NCI-H1092 treated with DMSO at 0.1 percent for 48 hours (cell line): ENCODE data around the gene STX8.
"Not testable (repeated sequence)": the region's sequence is repeated elsewhere in the genome, so short reads cannot be mapped to it uniquely, and the experiment has no call there.

ENCODE experiments used
- DNase-seq: peaks from one replicate; lab custom pipeline; 2025; lab: John Stamatoyannopoulos, UW

The STX8 gene

DNA sequence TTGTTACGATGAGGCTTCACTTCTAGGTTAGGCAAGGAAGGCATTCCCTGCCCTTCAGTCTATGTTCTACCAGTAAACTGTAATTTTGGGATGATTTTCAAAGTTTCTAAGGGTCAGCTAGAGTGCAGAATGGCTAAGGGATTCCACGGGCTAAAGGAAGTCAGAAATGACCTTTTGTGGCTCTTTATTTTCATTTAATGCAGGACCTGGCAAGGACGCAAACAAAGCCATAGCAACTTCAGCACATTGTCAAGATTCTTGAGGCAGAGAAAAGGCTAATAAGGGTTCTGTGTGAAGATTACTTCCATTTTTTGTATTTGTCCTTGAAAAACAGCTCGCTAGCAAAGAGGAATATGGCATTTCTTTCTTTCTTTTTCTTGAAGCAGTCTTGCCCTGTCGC lies 76.6 kb downstream of the STX8 start:
- DNase-seq = no peak

DNA sequence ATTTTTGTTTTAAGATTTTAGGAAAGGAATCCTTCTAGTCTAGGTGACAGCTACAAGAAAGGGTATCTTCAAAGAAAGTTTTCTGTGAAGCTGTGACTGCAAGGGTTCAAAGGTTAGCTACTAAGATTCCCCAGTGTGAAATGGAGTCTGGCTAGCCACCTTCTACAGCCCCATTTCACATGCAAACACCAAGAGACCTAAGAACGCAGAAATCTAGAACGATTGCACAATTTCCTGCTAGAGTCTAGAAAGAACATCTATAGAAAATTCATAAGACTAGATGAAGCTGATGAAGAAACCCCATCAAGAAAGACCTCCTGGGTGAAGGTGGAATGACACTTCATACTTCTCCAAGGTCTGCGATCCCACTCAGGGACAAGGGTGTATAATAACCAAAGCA lies 77.1 kb downstream of the STX8 start:
- no peak for DNase-seq

DNA sequence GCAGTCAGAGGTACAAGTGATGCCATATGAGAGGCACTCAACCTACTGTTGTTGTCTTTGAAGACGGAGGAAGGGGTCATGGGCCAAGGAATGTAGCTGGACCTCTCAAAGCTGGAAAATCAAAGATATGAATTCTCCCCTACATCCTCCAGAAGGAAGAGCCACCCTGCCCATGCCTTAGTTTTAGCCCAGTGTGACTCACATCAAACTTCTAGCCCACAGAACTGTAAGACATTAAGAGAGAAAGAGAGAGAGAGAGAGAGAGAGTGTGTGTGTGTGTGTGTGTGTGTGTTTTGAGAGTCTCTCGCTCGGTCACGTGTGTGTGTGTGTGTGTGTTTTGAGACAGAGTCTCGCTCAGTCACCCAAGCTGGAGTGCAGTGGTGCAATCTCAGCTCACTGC lies 87.1 kb downstream of the STX8 start:
- no peak for DNase-seq

DNA sequence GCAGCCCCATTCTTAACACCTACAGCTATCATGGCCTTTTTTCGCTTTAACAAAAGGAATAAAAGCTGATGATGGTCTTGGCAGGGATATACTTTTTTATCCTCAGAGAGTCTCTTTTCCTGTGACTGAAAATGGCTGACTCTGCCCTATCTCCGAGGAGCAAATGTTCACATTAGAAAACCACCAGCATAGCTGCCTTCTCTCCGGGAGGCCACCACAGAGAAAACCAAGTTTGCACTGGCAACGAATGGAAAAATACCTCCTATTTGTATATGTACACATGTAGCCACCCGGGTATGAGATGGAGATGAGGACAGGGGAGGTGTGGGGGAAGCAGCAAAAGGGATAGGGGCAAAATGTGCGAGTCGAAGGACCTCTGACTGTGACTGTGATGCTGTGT lies 88.2 kb downstream of the STX8 start:
- DNase-seq = no peak

DNA sequence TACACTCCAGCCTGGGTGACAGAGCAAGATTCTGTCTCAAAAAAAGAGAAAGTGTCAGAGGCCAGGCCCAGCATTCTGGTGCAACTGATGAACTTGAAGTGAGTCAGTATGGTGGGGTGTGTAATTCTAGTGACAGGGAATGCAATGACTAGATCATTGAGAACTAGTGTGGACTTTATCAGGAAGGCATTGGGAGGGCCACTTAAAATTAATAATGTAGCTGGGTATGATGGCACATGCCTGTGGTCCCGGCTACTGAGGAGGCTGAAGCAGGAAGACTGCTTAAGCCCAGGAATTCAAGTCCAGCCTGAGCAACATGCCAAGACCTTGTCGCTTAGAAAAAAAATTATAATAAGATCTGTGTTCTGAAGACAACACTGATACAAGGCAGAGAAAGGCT lies 90.8 kb downstream of the STX8 start:
- DNase-seq = no peak

DNA sequence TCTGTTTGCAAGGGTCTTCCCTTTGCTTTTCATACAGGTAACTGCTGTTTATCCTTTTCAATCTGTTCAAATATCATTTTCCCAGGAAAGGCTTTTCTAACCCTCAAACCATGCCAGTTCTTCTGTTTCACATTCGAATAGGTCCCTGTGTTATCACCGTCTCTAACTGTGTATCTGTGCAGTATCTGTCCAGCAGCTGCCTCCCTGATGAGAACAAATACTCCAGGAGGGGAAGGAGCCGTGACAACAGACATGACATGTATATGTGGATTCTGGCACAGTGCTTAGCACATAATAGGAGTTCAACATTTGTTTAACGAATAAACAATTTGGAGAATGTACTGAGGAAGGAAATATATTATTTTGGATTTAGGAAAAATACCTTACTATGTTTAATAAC lies 95.7 kb downstream of the STX8 start:
- DNase-seq = peak; percentile 53

DNA sequence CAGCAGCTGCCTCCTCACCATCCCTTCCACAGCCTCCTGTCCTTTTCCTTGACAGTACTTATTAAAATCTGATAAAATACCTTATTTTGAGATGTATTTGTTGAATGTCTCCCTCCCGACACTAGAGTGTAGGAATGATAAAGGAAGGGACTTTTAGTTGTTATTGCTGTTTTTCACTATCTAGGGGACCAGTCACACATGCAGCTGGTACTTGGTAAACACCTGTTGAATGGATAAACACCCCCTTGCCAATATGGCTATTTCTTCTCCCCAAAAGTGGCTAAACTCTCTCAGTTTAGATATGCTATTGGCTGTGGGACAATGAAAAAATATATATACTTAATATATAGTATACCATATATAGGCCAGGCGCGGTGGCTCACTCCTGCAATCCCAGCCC lies 96.7 kb downstream of the STX8 start:
- DNase-seq = no peak

DNA sequence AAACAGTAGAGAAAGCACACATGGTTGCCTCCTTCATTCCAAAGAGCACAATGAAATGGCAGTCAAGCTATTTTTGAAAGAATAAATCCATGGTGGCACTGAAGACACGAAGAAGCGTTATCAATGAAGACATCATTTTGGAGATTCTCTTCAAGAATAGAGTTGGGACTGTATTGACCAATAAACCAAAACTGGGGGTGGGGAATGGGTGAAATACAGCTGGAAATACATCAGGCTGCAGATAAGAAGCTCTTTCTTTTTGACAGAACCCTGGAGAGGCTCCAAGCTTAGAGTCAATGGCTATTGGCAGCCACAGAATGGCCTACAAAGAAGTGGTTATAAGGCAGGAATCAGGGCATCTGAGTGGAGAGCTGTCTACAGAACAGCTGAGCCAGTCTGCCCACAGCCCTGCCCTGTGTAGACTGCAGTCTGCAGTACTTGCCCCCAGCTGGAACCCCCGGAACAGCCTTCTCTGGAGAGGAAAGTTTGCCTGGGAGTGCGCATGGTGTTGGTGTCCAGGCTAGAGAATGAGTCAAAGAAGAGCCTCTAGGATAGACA lies 100.4 kb downstream of the STX8 start:
- no peak for DNase-seq

DNA sequence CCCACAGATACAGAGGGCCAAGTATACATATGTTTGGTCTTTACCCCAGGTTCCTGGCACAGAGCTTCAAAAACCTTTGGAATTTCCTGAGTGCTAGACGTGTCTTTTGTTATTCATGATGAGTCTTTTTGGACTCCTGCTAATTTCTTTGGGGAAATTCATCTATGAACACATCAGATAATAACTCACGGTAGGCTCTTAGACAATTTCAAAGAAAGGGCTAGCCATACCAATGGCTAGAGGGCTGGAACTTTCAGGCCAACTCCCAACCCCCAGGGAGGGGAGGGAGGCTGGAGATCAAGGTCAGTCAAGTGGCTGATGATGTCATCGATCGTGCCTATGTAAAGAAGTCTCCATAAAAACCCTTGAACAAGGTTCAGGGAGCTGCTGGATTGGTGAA lies 101.9 kb downstream of the STX8 start:
- DNase-seq = no peak

DNA sequence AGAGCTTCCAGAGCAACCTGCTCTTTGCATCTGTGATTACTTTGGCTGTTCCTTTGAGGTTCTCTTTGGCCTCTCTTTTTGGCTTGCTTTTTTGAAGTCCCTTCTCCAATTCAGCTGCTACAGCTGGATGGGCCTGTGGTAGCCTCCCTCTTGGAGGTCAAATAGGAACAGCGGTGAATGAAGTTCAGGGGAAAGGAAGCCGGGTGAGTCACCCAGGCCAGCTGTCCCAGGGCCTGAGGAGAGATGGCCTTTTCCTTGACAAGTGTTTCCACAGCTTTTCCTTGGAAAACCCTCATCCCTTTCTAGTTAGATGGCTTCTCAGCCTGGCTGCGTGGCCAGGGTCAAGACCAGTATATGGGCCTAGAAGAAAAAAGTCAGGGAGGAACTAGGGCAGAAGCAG lies 103.1 kb downstream of the STX8 start:
- DNase-seq = no peak

DNA sequence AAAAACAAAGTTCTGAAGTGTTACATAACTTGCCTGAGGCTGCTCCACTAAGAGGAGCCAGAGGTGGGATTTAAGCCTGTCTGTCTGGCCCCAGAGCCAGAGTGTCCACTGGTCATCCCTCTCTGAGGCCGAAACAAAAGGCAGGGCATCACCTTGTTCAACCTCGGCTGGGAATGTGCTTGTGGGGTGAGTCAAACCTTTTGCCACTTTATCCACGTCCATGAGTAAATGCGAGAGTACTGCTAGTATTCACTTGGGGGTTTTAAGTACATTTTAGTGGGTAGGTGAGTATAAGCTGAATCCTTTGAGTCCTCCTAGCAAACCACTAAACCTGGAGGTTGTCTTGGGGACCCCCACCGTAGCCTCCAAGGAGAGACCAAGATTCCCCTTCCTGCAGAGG lies 103.5 kb downstream of the STX8 start:
- DNase-seq = no peak

DNA sequence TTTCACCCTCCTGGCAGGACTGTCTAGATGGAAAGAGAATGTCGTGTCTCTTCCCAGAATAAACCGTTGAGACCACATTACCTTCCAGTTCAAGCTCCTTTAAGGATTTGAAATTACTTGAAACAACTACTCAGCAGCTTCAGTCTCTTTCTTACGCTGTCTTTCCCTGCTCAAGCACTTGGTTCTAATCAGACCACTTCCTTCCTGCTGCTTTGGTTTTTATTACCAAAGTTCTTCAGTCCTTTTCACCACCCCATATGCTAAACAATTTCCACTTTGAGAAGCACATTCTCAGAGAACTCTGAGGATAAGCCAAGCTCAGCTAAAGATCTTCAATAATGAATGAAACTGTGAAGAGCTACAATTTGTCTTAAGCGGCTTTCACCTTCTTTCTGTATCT lies 105.4 kb downstream of the STX8 start:
- DNase-seq = no peak

DNA sequence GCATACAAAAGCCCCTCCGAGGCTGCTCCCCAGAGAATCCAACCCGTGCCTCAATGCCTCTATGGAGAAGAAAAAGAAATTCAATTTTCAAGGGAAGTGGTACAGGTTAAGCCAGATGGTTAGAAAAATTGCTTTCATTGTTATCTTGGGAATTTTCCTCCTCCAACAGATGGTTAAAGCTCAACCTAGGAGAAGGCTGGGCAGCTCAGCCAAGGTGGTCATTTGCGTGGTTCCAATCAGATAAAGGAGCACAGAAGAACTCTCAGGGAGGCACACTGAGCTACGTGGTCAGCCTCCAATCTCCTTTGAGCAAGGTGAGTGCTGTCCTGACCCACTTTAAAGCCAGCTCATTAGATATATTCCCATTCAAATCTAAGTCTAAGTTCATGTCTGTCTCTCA lies 106.7 kb downstream of the STX8 start:
- DNase-seq = no peak

DNA sequence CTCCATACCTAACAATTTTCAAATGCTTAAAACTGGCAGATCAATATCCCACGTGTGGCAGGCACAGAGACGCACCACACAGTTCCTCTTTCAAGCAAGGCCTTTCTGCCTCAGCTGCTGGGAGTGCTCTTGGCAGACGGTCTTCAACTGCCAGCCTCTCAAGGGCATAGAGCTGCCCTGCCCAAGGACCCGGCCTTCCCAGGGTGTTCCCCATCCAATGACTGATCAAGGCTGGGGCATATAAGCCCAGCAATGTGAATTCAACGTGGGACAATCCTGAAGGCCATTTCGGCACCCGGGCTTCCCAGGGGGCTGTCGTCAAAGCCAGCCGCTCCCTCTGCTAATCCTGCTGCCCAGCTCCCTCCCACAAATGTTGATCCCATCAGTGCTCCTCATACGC lies 107.1 kb downstream of the STX8 start:
- DNase-seq = no peak

DNA sequence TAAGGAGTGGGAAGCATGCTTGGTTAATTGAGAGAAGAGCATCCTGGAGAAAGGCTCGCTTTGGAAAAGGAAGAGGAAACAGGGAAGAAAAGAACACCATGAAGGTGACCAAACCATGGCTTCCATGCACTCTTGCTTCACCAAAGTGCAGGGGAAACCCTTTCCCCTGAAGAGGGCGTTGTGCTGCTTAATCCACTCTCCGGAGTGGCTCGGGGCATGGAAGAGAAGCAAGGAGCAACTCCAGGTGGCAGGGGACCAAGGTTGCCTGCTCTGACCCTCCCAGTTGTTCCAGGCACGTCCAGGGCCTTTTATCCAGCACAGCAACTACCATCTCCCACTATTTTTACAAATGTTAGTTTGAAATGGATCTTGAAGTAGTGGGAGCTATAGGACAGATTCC lies 108.1 kb downstream of the STX8 start:
- no peak for DNase-seq

DNA sequence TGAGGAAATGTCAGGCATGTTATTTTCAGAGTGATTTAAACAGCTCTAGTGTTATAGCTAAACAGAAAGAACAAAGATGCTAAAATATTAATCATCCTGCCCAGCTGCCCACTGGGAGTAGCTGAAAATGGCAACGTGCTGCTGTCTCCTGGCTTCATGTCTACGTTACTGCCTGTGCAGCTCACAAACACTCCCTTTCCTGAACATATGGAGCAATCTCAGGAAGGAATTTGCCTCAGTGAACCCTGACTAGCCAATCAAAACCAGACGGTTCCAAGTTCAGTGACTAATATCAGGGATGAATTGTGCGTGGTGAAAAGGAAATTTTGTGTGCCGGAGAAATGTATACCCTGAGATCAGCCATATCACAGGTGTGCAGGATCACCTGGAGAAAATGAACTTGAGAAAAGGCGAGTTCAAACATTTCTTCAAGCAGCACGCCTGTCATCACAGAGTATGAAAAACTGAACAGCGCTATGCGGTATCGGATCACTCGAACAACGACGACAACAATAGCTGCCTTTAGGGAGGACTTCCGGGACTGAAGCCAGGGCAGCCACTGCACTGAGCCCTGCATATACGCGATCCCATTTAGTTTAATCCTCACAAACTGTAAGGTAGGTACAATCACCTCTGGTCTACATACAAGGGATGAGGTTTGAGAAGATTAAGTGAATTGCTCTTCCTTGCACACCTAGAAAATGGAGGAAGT lies 110.3 kb downstream of the STX8 start:
- no peak for DNase-seq

DNA sequence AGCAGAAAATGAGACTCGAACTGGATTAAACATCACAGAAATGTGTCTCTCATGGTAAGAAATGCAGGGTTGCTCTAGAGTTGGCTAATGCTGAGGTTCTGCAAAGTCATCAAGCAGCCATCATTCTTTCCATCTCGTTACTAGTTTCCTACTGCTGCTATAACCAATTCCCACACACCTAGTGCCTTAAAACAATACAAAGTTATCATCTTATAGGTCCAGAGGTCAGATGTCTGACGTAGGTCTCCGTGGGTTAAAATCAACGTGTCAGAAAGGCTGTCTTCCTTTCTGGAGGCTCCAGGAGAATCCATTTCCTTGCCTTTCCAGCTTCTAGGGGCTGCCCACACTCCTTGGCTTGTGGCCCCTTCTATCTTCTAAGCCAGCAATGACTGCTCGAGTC lies 118.6 kb downstream of the STX8 start:
- no peak for DNase-seq

DNA sequence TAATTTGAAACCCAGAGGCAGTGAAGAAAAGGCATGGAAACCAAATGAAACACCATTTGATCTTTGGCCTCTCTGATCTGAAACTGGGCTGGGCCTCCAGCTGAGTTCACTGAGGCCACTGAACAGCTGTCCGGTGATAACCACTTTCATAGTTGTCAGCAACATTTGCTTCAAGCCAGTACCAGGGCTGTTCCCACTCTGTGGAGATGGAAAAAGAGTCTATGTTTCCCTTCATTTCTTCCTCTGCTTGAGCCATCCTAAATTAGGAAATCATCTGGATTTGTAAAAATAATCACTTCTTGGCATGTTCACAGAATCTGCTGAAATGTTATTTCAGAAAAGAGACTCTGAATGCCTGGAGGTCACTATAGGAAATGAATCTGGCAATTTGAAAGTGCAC lies 119.3 kb downstream of the STX8 start:
- no peak for DNase-seq

DNA sequence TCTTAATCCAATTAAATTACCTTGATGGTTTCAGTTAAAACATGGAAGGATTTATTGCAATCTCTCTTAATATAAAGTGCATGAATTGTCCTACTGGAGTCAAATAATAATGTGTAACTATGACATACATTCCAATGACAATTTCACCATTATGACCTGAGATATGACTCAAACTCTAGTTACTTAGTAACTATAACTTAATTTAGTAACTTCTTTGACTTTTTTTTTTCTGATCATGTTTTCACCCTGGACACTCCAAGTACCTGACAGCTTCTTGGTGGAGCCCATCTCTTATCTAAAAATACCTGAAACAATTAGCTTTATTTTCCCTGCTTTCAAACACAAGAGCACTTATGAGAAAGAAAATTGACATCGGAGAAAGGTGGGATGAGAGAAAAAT lies 123.7 kb downstream of the STX8 start:
- no peak for DNase-seq

DNA sequence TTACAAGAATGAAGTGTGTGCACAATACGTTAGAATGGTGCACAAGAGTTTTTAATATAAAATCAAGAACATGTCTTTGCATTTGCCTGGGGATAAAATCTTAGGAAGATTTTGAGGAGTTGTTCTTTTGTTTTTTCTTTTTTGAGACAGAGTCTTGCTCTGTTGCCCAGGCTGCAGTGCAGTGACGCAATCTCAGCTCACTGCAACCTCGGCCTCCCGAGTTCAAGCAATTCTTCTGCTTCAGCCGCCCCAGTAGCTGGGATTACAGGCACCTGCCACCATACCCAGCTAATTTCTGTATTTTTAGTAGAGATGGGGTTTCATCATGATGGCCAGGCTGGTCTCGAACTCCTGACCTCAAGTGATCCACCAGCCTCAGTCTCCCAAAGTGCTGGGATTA lies 128.3 kb downstream of the STX8 start:
- not testable (repeated sequence) for DNase-seq

DNA sequence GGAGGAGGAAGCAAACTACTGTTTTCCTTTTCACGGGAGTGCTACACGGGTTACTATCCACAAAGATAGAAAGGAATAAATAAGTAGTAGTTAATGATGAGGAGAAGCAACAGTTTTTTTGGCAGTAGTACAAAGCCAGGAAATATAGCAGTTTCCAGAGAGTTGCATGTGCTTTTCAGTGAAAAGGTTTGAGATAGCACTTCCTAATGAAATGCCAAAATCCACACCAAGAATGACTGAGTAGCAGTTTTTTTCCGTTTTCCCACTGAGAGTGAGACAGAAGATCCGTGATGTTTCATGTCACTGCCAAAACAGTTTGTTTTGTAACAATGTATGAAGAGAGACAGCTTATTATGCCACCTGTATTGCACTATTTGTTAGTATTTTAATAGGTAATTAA lies 129.1 kb downstream of the STX8 start:
- DNase-seq = no peak

DNA sequence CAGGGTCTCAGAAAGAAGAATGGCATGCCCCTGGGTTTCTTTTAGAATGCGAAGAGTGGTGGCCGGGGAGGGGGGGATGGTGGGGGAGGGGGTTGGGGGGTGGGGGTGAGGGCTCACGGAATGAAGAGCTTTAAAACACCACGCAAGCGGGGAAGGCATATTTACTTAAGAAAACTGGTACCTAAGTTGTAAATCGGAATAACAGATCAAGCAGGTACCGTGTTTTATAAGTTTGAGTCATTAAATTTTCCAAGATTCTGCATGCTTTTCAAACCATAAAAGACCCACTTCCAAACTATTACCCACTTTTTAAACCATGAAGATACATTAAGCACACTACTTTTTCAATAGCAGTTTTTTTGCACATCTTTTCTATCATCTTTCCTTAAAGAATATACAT lies 130.2 kb downstream of the STX8 start:
- no peak for DNase-seq

DNA sequence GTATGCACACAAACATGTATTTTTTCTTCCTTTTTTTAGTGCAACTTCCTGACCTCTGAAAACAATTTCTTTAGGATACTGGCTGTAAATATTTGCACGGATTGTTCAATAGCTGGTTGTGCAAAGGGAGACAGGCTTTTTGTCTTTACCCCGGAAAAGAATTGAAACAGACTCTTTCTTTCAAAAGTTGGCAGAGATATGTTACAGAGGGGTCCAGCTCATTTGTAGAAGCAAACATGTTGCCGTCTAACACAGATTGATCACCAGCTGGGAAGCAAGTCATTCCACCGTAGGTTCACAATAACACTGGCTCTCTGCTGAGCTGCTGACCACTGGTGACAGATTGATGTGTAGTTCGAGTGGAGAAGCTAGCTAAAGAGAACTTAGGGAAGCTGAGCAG lies 130.9 kb downstream of the STX8 start:
- DNase-seq = no peak

DNA sequence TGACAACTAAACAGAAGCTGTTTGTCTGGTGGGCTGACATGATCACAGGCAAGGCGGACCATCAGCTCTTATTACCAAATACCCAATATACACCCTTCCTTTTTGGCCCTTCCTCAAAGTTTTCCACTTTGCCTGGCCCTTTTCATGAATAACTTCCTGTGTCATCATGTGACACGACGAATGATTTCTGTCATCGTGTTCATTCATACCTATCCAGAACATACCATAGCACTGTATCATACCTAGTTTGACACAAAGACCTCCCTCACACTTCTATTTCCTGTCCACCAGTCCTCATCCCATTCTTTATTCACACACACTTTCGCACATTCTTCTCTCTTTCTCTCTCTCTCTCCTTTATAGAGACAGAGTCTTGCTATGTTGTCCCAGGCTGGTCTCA lies 131.8 kb downstream of the STX8 start:
- no peak for DNase-seq
